GM21447 (cell line): ENCODE data around the gene BAHCC1.

Experiments
- ATAC-seq: cut with Tn5 transposase; IDR thresholded peaks from one replicate; pipeline ENCODE4 v1.9.1; 2021; ENCODE audit not compliant: unreplicated experiment

BAHCC1 gene

GRCh38 chr17:81459224-81459623 lies 64.0 kb downstream of the BAHCC1 start:
- ATAC-seq, result no peak

GRCh38 chr17:81459864-81460263 lies 64.6 kb downstream of the BAHCC1 start:
- no peak for ATAC-seq

GRCh38 chr17:81460856-81461460 lies 65.7 kb downstream of the BAHCC1 start:
- ATAC-seq, result no peak

GRCh38 chr17:81461607-81462500 lies 66.6 kb downstream of the BAHCC1 start:
- no peak for ATAC-seq

- no peak for ATAC-seq
Measured at GRCh38 chr17:81462506-81463125, 67.4 kb downstream of the BAHCC1 start.

GRCh38 chr17:81463506-81463905 lies 68.2 kb downstream of the BAHCC1 start:
- no peak for ATAC-seq

GRCh38 chr17:81464586-81464985 lies 69.3 kb downstream of the BAHCC1 start:
- no peak for ATAC-seq

GRCh38 chr17:81465910-81466309 lies 70.7 kb downstream of the BAHCC1 start:
- no peak for ATAC-seq

- no peak for ATAC-seq
Measured at GRCh38 chr17:81466564-81467472, 71.6 kb downstream of the BAHCC1 start.

- ATAC-seq, result no peak
Measured at GRCh38 chr17:81468111-81468769, 73.0 kb downstream of the BAHCC1 start.

- no peak for ATAC-seq
Measured at GRCh38 chr17:81468770-81469121, 73.5 kb downstream of the BAHCC1 start.

GRCh38 chr17:81469266-81469665 lies 74.0 kb downstream of the BAHCC1 start:
- ATAC-seq, result no peak

GRCh38 chr17:81470270-81470943 lies 75.2 kb downstream of the BAHCC1 start:
- no peak for ATAC-seq

GRCh38 chr17:81470944-81471817 lies 75.9 kb downstream of the BAHCC1 start:
- ATAC-seq, result no peak

- ATAC-seq, result no peak
Measured at GRCh38 chr17:81471818-81472456, 76.7 kb downstream of the BAHCC1 start.

- no peak for ATAC-seq
Measured at GRCh38 chr17:81473019-81473418, 77.8 kb downstream of the BAHCC1 start.

- no peak for ATAC-seq
Measured at GRCh38 chr17:81474958-81475357, 79.7 kb downstream of the BAHCC1 start.

GRCh38 chr17:81476097-81476496 lies 80.8 kb downstream of the BAHCC1 start:
- no peak for ATAC-seq

- ATAC-seq, result no peak
Measured at GRCh38 chr17:81476635-81477034, 81.4 kb downstream of the BAHCC1 start.
